Measurements from ENCODE around the gene CCNA1. TPM values are rescaled to one million over a fixed set of nuclear protein-coding genes. Genes with fewer than 3 reads are reported as not detected.

Gene CCNA1
- total and polyA plus RNA-seq, 8 donors: 0.12 to 0.19 TPM; not detected in 6

GRCh38 chr13:36461506-36461905, 29.2 kb downstream of the CCNA1 start:
- H3K27me3 ChIP-seq: no peaks in the 10 kb centered on the region
- H3K4me3 ChIP-seq: no peak overlapping the region
- intact Hi-C loops (cut with DNase I): no loop called here
- ATAC-seq: no peak
- H3K36me3 ChIP-seq: no peaks in the 10 kb centered on the region
- no peak overlapping the region for H3K27ac ChIP-seq
- FAIRE-seq: no peak
- H3K4me1 ChIP-seq: no peaks in the 10 kb centered on the region
- TF ChIP-seq, protein P1, sequence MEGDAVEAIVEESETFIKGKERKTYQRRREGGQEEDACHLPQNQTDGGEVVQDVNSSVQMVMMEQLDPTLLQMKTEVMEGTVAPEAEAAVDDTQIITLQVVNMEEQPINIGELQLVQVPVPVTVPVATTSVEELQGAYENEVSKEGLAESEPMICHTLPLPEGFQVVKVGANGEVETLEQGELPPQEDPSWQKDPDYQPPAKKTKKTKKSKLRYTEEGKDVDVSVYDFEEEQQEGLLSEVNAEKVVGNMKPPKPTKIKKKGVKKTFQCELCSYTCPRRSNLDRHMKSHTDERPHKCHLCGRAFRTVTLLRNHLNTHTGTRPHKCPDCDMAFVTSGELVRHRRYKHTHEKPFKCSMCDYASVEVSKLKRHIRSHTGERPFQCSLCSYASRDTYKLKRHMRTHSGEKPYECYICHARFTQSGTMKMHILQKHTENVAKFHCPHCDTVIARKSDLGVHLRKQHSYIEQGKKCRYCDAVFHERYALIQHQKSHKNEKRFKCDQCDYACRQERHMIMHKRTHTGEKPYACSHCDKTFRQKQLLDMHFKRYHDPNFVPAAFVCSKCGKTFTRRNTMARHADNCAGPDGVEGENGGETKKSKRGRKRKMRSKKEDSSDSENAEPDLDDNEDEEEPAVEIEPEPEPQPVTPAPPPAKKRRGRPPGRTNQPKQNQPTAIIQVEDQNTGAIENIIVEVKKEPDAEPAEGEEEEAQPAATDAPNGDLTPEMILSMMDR (IDR thresholded peaks at IDR 0.05): no peak
- no peaks in the 10 kb centered on the region for H3K9me3 ChIP-seq
- no peak for DNase-seq

DNA sequence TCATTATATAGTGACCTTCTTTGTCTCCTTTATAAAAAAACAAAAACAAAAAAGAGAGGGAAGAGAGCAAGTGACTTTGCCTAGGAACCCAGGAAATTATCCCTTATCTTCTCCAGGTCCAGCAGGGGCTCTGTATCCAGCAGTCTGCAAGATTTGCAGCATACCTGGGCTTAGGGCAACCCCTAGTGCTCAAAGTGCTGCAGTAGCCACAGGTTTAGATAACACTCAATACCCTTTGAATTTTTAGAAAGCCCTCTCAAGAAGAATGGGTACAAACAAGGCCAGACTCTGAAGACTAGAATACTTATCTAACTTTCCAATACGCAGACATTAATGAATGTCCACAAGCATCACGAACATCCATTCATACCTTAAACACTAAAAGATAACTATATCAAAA, 43.2 kb downstream of the CCNA1 start:
- no peak for ATAC-seq

DNA sequence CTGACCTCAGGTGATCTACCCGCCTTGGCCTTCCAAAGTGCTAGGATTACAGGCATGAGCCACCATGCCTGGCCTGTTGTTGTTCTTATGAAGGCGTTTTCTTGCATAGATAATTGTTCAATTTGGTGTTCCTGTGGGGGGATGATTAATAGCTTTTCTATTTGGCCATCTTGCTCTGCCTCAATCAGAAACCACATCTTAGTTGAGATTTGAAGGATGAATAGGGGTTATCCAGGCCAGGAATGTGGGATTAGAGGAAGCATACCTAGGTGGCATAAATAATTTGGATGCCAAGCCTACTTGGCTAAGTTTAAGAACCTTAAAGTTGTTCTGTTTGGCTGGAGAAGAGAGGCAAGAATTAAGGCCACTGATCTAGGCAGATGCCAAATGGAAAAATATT, 44.4 kb downstream of the CCNA1 start:
- no peak overlapping the region for H3K27ac ChIP-seq
- H3K4me3 ChIP-seq: no peak overlapping the region
- intact Hi-C loops (cut with DNase I): no loop called here
- TF ChIP-seq, protein P1 (IDR thresholded peaks at IDR 0.05): no peak
- 41 to 64% methylated on average over 2 of the region's 2 CpGs for WGBS, 2 donors
- H3K36me3 ChIP-seq: no peaks in the 10 kb centered on the region
- H3K4me1 ChIP-seq: no peaks in the 10 kb centered on the region
- ATAC-seq (no peak), DNase-seq (no peak), FAIRE-seq (no peak)
- no peaks in the 10 kb centered on the region for H3K9me3 ChIP-seq
- no peaks in the 10 kb centered on the region for H3K27me3 ChIP-seq

More for the DNA sequence above, 43.2 kb downstream of the CCNA1 start:
- no peaks in the 10 kb centered on the region for H3K4me1 ChIP-seq
- no peaks in the 10 kb centered on the region for H3K9me3 ChIP-seq
- 61 to 73% methylated on average over 2 of the region's 2 CpGs for WGBS, 2 donors
- intact Hi-C loops (cut with DNase I): no loop called here
- DNase-seq (no peak), FAIRE-seq (no peak)
- H3K27ac ChIP-seq: no peak overlapping the region
- no peak overlapping the region for H3K4me3 ChIP-seq
- no peaks in the 10 kb centered on the region for H3K36me3 ChIP-seq
- TF ChIP-seq, protein P1 (IDR thresholded peaks at IDR 0.05): no peak
- no peaks in the 10 kb centered on the region for H3K27me3 ChIP-seq

DNA sequence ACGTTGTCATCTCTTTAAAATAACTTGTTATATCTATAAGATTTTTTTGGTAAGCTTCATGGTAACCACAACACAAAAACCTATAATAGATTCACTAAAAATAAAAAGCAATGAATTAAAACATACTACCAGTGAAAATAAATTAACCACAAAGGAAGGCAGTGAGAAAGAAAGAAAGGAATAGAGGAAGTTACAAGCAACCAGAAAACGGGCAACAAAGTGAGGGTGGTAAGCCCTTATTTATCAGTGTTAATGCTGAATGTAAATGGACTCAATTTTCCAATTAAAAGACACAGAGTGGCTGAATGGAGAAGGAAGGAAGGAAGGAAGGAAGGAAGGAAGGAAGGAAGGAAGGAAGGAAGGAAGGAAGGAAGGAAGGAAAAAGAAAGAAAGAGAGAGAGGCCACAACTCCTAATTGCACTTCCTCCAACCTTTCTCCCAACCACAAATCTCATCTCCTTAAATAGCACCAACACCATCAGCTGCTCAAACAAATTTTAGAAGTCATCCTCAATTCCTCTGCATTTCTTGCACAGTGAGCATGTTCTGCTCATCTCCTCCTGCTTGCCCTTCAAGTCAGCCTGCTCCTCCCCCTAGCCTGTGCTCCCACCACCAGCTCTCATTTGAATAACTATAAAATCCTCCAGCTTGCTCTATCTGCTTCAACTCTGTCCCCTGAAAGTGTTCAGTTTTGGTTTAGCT, 48.6 kb downstream of the CCNA1 start:
- DNase-seq: no peak
- intact Hi-C loops (cut with DNase I): no loop called here
- whole genome bisulfite sequencing, 2 donors: 42 to 67% methylated on average over 2 of the region's 2 CpGs
- no peak for ATAC-seq
- Histone ChIP-seq H3K9me3 (no peaks in the 10 kb centered on the region), H3K4me1 (no peaks in the 10 kb centered on the region), H3K36me3 (no peaks in the 10 kb centered on the region), H3K27ac (no peak overlapping the region), H3K4me3 (no peak overlapping the region), H3K27me3 (no peaks in the 10 kb centered on the region)
- TF ChIP-seq, protein P1 (IDR thresholded peaks at IDR 0.05): no peak
- no peak for FAIRE-seq

DNA sequence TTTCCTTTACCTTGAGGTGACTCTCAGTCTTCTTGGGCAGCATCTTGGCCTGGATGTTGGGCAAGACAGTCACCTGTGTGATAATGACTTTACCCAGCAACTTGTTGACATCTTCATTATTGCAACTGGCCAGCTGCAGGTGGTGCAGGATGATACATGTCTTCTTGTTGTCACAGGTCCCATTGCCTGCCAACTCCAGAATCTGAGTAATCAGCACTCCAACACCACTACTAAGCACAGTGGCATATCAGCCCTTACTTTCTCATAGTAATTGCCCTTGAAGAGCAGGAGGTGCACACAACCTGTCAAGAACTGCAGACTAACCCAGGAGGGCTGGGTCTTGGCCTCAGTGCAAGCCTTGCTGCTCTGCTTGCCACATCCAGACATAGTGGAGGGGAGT, 57.8 kb downstream of the CCNA1 start:
- Histone ChIP-seq H3K4me3 (no peak overlapping the region), H3K27ac (no peak overlapping the region), H3K9me3 (no peaks in the 10 kb centered on the region), H3K4me1 (no peaks in the 10 kb centered on the region), H3K27me3 (no peaks in the 10 kb centered on the region), H3K36me3 (no peaks in the 10 kb centered on the region)
- DNase-seq (no peak), FAIRE-seq (no peak), ATAC-seq (no peak)
- TF ChIP-seq, protein P1 (IDR thresholded peaks at IDR 0.05): no peak
- intact Hi-C loops (cut with DNase I): no loop called here

Other genes with a start within 250 kb of the CCNA1 start
- under 1 TPM in 2 of 6 donors, not detected in 4; 0.08 to 0.12 TPM for gene SOHLH2, start 217.9 kb upstream of the CCNA1 start, total RNA-seq
- under 1 TPM in 1 of 2 donors, not detected in 1; 0.05 TPM for gene SOHLH2, start 217.9 kb upstream of the CCNA1 start, polyA plus RNA-seq
- gene CCDC169, start 134.7 kb upstream of the CCNA1 start, total RNA-seq: under 1 TPM; 0.08 to 0.55 (median 0.29) TPM
- gene CCDC169, start 134.7 kb upstream of the CCNA1 start, polyA plus RNA-seq: under 1 TPM; 0.11 to 0.14 TPM
- 10 to 100 TPM in 5 of 6 donors, 1 to 10 TPM in 1; 9.2 to 18.7 (median 12.0) TPM for gene SPART, start 86.1 kb upstream of the CCNA1 start, total RNA-seq
- 10 to 100 TPM in 1 of 2 donors, 1 to 10 TPM in 1; 5.9 to 16.1 TPM for gene SPART, start 86.1 kb upstream of the CCNA1 start, polyA plus RNA-seq
- under 1 TPM in 4 of 6 donors, not detected in 2; 0.04 to 0.43 (median 0.20) TPM for gene SERTM1, start 241.5 kb downstream of the CCNA1 start, total RNA-seq
- 1 to 10 TPM in 1 of 2 donors, under 1 TPM in 1; 0.23 to 1.1 TPM for gene SERTM1, start 241.5 kb downstream of the CCNA1 start, polyA plus RNA-seq

Data from pancreas (tissue), 10 donors.